GM19452 (cell line): ENCODE results near the gene DOCK1.
"Not testable (repeated sequence)": the region's sequence is repeated elsewhere in the genome, so short reads cannot be mapped to it uniquely, and the experiment has no call there.

Experiments
- ATAC-seq: cut with Tn5 transposase; IDR thresholded peaks from one replicate; pipeline ENCODE4 v1.9.1; 2021; ENCODE audit not compliant: unreplicated experiment

DOCK1 gene

GRCh38 chr10:126902157-126902556 is 3.1 kb upstream of the DOCK1 start:
- ATAC-seq, result no peak

GRCh38 chr10:126903656-126904360 is 1.4 kb upstream of the DOCK1 start:
- ATAC-seq, result no peak

- ATAC-seq, result no peak
Measured at GRCh38 chr10:126904516-126904817, 761 bp upstream of the DOCK1 start.

GRCh38 chr10:126905776-126906703 is 812 bp downstream of the DOCK1 start:
- no peak for ATAC-seq

- ATAC-seq, result no peak
Measured at GRCh38 chr10:126906704-126907422, 1.6 kb downstream of the DOCK1 start.

- no peak for ATAC-seq
Measured at GRCh38 chr10:126907423-126907970, 2.3 kb downstream of the DOCK1 start.

GRCh38 chr10:126908225-126908624 is 3.0 kb downstream of the DOCK1 start:
- ATAC-seq, result no peak

GRCh38 chr10:126908729-126909128 is 3.5 kb downstream of the DOCK1 start:
- no peak for ATAC-seq

GRCh38 chr10:126909147-126909546 is 3.9 kb downstream of the DOCK1 start:
- no peak for ATAC-seq

- ATAC-seq, result no peak
Measured at GRCh38 chr10:126910196-126910595, 5.0 kb downstream of the DOCK1 start.

- ATAC-seq, result no peak
Measured at GRCh38 chr10:126910798-126911197, 5.6 kb downstream of the DOCK1 start.

GRCh38 chr10:126911301-126911700 is 6.1 kb downstream of the DOCK1 start:
- no peak for ATAC-seq

- ATAC-seq, result no peak
Measured at GRCh38 chr10:126913316-126913715, 8.1 kb downstream of the DOCK1 start.

- ATAC-seq, result no peak
Measured at GRCh38 chr10:126914561-126914960, 9.3 kb downstream of the DOCK1 start.

- ATAC-seq, result not testable (repeated sequence)
Measured at GRCh38 chr10:126916952-126917351, 11.7 kb downstream of the DOCK1 start.

- ATAC-seq, result no peak
Measured at GRCh38 chr10:126917375-126917774, 12.1 kb downstream of the DOCK1 start.

- no peak for ATAC-seq
Measured at GRCh38 chr10:126917975-126918908, 13.0 kb downstream of the DOCK1 start.

GRCh38 chr10:126919426-126919825 is 14.2 kb downstream of the DOCK1 start:
- ATAC-seq, result no peak

- no peak for ATAC-seq
Measured at GRCh38 chr10:126921162-126921561, 15.9 kb downstream of the DOCK1 start.

- no peak for ATAC-seq
Measured at GRCh38 chr10:126921974-126922525, 16.8 kb downstream of the DOCK1 start.
